Mammary epithelial cell (primary cell): ENCODE results near the gene PCK2.

Experiments used
- CTCF ChIP-seq, 2 donors: IDR thresholded peaks in 1 of 2; conservative IDR thresholded peaks in 1 of 2; 2 replicates each; pipeline ENCODE4 v1.5.1; 2011 to 2012; ENCODE audit warnings: inconsistent platforms in 2 of 2, low read length in 2 of 2, mild to moderate bottlenecking in 2 of 2, control low read depth in 1 of 2, low read depth in 1 of 2; ENCODE audit not compliant: insufficient read depth in 1 of 2; ENCODE audit errors: extremely low read depth in 1 of 2
- EZH2 ChIP-seq: IDR thresholded peaks from 2 replicates; pipeline ENCODE4 v1.6.1; 2012; ENCODE audit warnings: low read length, inconsistent platforms, borderline replicate concordance

DNA sequence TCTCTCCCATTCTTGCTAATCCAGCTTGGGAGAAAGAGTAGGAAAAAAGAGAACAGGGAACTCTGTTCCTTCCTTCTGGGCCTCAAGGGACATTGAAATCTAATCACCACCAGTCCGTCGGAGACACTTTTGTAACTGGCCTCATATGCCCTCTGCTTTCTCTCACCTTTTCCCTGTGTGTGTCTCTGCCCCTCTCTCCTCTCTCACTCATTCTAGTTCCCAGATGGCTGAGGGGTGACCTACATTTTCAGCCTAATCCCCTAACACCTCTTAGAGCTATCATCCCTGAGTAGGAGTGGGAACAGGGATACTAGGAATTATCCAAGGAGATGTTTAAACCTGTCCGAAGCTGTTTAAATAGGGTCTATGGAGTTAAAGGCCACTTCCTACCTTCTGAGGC is 8.9 kb upstream of the PCK2 start:
- no peak for TF ChIP-seq CTCF (conservative IDR thresholded peaks at IDR 0.05 in 1 of 2, IDR thresholded peaks at IDR 0.05 in 1 of 2; ENCODE audit: extremely low read depth in 1 of 2, insufficient read depth in 1 of 2, low read depth in 1 of 2, low read length in 2 of 2)
- no peak for TF ChIP-seq EZH2
